Upper lobe of left lung (tissue), 6 donors: Measurements from ENCODE around the gene CMTM8. TPM values are rescaled to one million over a fixed set of nuclear protein-coding genes. Genes with fewer than 3 reads are reported as not detected.
"Not testable (repeated sequence)": the region's sequence is repeated elsewhere in the genome, so short reads cannot be mapped to it uniquely, and the experiment has no call there.

Experiments used
- ATAC-seq, 2 donors: fragments of 200-7000 bp; cut with Tn5 transposase; one replicate each; pipeline ENCODE4 v1.9.1; 2022; ENCODE audit warnings: mild to moderate bottlenecking in 2 of 2, moderate library complexity in 2 of 2; ENCODE audit not compliant: low FRiP score in 2 of 2
- DNase-seq, 2 donors: peaks; one replicate each; pipeline ENCODE4 v3.0.0-alpha.2; 2019 to 2020
- H3K27ac ChIP-seq, 4 donors: fragments of 200-600 bp; sonication (generic); one replicate each; pipeline ENCODE4 v1.5.1; 2016 to 2019
- H3K27me3 ChIP-seq, 4 donors: fragments of 200-600 bp; sonication (generic); one replicate each; pipeline ENCODE4 v1.5.1; 2017 to 2019
- H3K36me3 ChIP-seq, 4 donors: fragments of 200-600 bp; sonication (generic); one replicate each; pipeline ENCODE4 v1.5.1; 2016 to 2019
- H3K4me1 ChIP-seq, 4 donors: fragments of 200-600 bp; sonication (generic); one replicate each; pipeline ENCODE4 v1.5.1; 2018 to 2019
- H3K4me3 ChIP-seq, 4 donors: fragments of 200-600 bp; sonication (generic); one replicate each; pipeline ENCODE4 v1.5.1; 2017 to 2019; ENCODE audit warnings: mild to moderate bottlenecking in 2 of 4, moderate library complexity in 1 of 4
- H3K9me3 ChIP-seq, 4 donors: fragments of 200-600 bp; sonication (generic); one replicate each; pipeline ENCODE4 v1.5.1; 2018 to 2019
- EP300 ChIP-seq, 4 donors: sonication (generic); formaldehyde crosslinking; IDR thresholded peaks; one replicate each; pipeline ENCODE4 v1.5.1; 2017; ENCODE audit warnings: antibody characterized with exemption in 4 of 4, control low read depth in 2 of 4
- POLR2A ChIP-seq, 4 donors: fragments of 450-650 bp; IDR thresholded peaks; one replicate each; pipeline ENCODE4 v1.5.1; 2016 to 2017; ENCODE audit warnings: antibody characterized with exemption in 4 of 4, mild to moderate bottlenecking in 2 of 4
- POLR2AphosphoS5 ChIP-seq, 2 donors: sonication (generic); formaldehyde crosslinking; IDR thresholded peaks; one replicate each; pipeline ENCODE4 v1.5.1; 2017; ENCODE audit warnings: antibody characterized with exemption in 2 of 2
- WGBS, 2 donors: methylation state at CpG; one replicate each; pipeline ENCODE4 v1.1.5; 2017 to 2018; 5-methylcytosine and 5-hydroxymethylcytosine counted together
- total RNA-seq, 6 donors: library from RNA; depleted of rRNA in 4 of 6; stranded (reverse); fragments of >200 nt in 4 of 6; gene quantifications; one replicate each; pipeline versions ENCODE4 v1.1.0 to v1.2.1, GENCODE V29; 2016 to 2021
- TF ChIP-seq, protein P1 (sequence below), 6 experiments: fragments of 450-650 bp in 4 of 6; fragments of 200-600 bp in 2 of 6; sonication (generic) in 2 of 6; IDR thresholded peaks; one replicate each; pipeline ENCODE4 v1.5.1; 2016 to 2019; ENCODE audit warnings: antibody characterized with exemption in 6 of 6
- donor health status: DM: no; HTN: no; CAD: no; lungs with moderate emphysema.
- donor health status: DM: no; HTN: yes; CAD: no; lungs with severe emphysema.

Gene CMTM8
- total RNA-seq, 6 donors from 2014 or later = 10.5 to 28.9 (median 19.6) TPM

GRCh38 chr3:32226875-32227500 lies 11.5 kb upstream of the CMTM8 start:
- H3K9me3 ChIP-seq = no peaks in the 10 kb centered on the region

GRCh38 chr3:32228743-32229142 lies 9.7 kb upstream of the CMTM8 start:
- H3K4me3 ChIP-seq, ATAC-seq, H3K27ac ChIP-seq, H3K27me3 ChIP-seq, H3K9me3 ChIP-seq, H3K36me3 ChIP-seq, H3K4me1 ChIP-seq, DNase-seq: not testable (repeated sequence)
- WGBS, 2 donors = 82 to 92% methylated on average over 4 of the region's 4 CpGs

More at GRCh38 chr3:32226875-32227500, 11.5 kb upstream of the CMTM8 start:
- Histone ChIP-seq H3K4me3 (no peak overlapping the region), H3K27me3 (no peaks in the 10 kb centered on the region), H3K36me3 (no peaks in the 10 kb centered on the region), H3K4me1 (no peaks in the 10 kb centered on the region), H3K27ac (no peak overlapping the region)
- DNase-seq = no peak
- 80 to 82% methylated on average over 2 of the region's 2 CpGs for WGBS, 2 donors
- TF ChIP-seq, protein P1, sequence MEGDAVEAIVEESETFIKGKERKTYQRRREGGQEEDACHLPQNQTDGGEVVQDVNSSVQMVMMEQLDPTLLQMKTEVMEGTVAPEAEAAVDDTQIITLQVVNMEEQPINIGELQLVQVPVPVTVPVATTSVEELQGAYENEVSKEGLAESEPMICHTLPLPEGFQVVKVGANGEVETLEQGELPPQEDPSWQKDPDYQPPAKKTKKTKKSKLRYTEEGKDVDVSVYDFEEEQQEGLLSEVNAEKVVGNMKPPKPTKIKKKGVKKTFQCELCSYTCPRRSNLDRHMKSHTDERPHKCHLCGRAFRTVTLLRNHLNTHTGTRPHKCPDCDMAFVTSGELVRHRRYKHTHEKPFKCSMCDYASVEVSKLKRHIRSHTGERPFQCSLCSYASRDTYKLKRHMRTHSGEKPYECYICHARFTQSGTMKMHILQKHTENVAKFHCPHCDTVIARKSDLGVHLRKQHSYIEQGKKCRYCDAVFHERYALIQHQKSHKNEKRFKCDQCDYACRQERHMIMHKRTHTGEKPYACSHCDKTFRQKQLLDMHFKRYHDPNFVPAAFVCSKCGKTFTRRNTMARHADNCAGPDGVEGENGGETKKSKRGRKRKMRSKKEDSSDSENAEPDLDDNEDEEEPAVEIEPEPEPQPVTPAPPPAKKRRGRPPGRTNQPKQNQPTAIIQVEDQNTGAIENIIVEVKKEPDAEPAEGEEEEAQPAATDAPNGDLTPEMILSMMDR (IDR thresholded peaks at IDR 0.05) = no peak
- no peak for TF ChIP-seq POLR2A (IDR thresholded peaks at IDR 0.05)
- no peak for ATAC-seq

GRCh38 chr3:32229565-32229964 lies 8.9 kb upstream of the CMTM8 start:
- Histone ChIP-seq H3K9me3 (no peaks in the 10 kb centered on the region), H3K4me1 (no peaks in the 10 kb centered on the region), H3K27me3 (no peaks in the 10 kb centered on the region), H3K27ac (no peak overlapping the region), H3K4me3 (no peak overlapping the region), H3K36me3 (no peaks in the 10 kb centered on the region)
- DNase-seq (no peak), ATAC-seq (no peak)
- 80 to 84% methylated on average over 4 of the region's 4 CpGs for WGBS, 2 donors
- TF ChIP-seq, protein P1 (IDR thresholded peaks at IDR 0.05) = no peak
- TF ChIP-seq POLR2A (IDR thresholded peaks at IDR 0.05) = no peak
- no peak for TF ChIP-seq POLR2AphosphoS5 (IDR thresholded peaks at IDR 0.05)
- TF ChIP-seq EP300 (IDR thresholded peaks at IDR 0.05) = no peak

GRCh38 chr3:32236377-32236776 lies 2.1 kb upstream of the CMTM8 start:
- peaks cover 0 to 9% (median 2%) of the 10 kb centered on the region in 4 donors for H3K9me3 ChIP-seq
- TF ChIP-seq, protein P1 (IDR thresholded peaks at IDR 0.05) = no peak
- no peak for TF ChIP-seq POLR2A (IDR thresholded peaks at IDR 0.05)
- TF ChIP-seq EP300 (IDR thresholded peaks at IDR 0.05) = no peak
- TF ChIP-seq POLR2AphosphoS5 (IDR thresholded peaks at IDR 0.05) = no peak
- no peak for DNase-seq
- H3K27me3 ChIP-seq = no peaks in the 10 kb centered on the region
- no peak overlapping the region for H3K27ac ChIP-seq
- no peaks in the 10 kb centered on the region for H3K36me3 ChIP-seq
- H3K4me1 ChIP-seq = peaks cover 0 to 27% (median 24%) of the 10 kb centered on the region in 4 donors
- ATAC-seq = no peak
- H3K4me3 ChIP-seq = no peak overlapping the region

GRCh38 chr3:32237670-32238452 lies 619 bp upstream of the CMTM8 start:
- peak; percentile 69 to 71 for ATAC-seq
- peak overlapping the region; percentile 70 to 89 (median 82) for H3K4me3 ChIP-seq
- DNase-seq = peak; percentile 71 to 88
- TF ChIP-seq POLR2AphosphoS5 (IDR thresholded peaks at IDR 0.05) (peak in 1 of 2 donors; percentile 23), POLR2A (IDR thresholded peaks at IDR 0.05) (peak in 1 of 4 donors; percentile 67), EP300 (IDR thresholded peaks at IDR 0.05) (no peak)
- TF ChIP-seq, protein P1 (IDR thresholded peaks at IDR 0.05) = peak in 1 of 6 experiments; percentile 4
- peak overlapping the region; percentile 90 to 95 (median 91) for H3K27ac ChIP-seq
- H3K4me1 ChIP-seq = peaks cover 0 to 31% (median 26%) of the 10 kb centered on the region in 4 donors
- no peaks in the 10 kb centered on the region for H3K36me3 ChIP-seq
- no peaks in the 10 kb centered on the region for H3K27me3 ChIP-seq
- peaks cover 0 to 9% (median 2%) of the 10 kb centered on the region in 4 donors for H3K9me3 ChIP-seq
- WGBS, 2 donors = 5 to 39% methylated on average over 11 to 49 of the region's 49 CpGs
